Endometrial microvascular endothelial cells (primary cell): ENCODE results near the gene WARS2. TPM values are rescaled to one million over a fixed set of nuclear protein-coding genes. Genes with fewer than 3 reads are reported as not detected.

Experiments
- in situ Hi-C: cut with HindIII; loops from 2 replicates; pipeline ENCODE4 v1.10.0; 2017; ENCODE audit warnings: low sequenced_read_pairs, low pct_unique_long_range_greater_than_20kb; ENCODE audit errors: inconsistent ontology term
- total RNA-seq: library from RNA; depleted of rRNA; stranded (reverse); fragments of >200 nt; gene quantifications from one replicate; pipeline ENCODE4 v1.2.3, GENCODE V29; 2015; ENCODE audit errors: inconsistent ontology term

Gene WARS2
- total RNA-seq, 1 donor from 2014 or later, result 13.2 TPM

DNA sequence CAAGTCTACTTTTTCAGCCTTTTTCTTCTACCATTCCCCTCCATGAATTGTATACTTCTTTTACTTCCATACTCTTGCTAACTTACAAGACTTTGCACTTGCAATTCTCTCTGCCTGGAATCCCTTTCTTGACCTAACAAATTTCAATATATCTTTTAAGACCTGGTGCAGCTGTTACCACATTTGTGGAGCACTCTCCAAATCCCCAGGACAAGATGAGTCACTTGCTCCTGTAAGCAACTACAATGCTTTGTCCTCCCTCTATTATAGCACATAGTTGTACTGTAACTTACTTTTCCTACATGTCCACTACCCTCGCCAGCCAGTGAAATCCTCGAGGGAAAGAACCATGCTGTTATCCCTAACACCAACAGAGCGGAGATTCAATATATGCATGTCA is 43.1 kb downstream of the WARS2 start:
- in situ Hi-C loops, result no loop called here

DNA sequence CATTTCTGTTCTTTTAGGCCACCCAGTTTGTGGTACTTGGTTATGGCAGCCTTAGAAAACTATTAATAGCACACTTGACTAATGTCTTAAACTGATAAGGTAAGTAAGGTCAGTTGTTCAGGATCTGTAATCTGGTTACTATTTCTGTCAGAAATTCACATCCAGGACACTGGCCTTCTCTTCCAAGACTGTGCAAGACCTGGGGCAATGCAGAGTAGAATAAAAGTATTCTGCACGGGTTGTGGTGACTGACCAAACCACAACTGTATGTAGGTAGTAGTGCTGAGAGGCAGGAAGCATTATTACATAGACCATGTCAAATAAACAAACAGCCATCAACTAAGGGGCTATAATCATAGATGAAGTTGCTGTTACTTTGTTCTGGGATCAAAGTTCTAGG is 46.7 kb downstream of the WARS2 start:
- in situ Hi-C loops, result no loop called here

DNA sequence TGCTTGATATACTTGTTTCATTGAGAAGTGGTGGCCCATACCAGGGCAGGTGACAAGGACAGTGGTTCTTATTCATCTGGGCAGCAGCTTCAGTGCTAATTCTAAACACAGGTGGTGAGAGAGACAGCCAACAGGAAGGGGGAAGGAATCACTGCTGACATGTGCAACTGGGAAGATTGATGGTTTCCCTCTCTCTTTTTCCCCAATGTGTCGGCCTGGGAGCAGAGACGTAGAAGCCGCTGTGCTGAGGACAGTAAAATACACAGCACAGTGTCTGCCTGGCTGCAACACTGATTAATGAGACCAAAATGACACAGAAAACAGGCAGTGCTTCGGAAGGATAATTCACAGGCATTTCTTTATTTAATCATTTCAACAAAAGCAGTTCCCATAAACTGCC is 48.8 kb downstream of the WARS2 start:
- in situ Hi-C loops, result no loop called here

DNA sequence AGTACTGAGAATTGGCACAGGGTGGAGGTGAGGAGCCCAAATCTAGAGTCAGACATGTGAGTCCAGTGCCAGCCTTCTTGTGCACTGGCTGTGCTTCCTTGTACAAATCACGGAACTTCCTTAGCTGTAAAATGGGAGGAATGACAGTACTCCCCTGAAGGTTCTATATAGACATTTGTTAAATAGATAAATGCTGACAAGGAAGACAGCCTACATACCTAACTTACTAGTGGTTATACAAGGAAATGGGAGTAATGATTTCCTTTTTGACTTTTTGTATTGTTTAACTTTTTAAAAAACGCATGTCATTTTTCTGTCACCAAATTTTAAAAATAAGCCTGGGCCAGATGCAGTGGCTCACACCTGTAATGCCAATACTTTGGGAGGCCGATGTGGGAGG is 50.2 kb downstream of the WARS2 start:
- in situ Hi-C loops, result no loop called here

DNA sequence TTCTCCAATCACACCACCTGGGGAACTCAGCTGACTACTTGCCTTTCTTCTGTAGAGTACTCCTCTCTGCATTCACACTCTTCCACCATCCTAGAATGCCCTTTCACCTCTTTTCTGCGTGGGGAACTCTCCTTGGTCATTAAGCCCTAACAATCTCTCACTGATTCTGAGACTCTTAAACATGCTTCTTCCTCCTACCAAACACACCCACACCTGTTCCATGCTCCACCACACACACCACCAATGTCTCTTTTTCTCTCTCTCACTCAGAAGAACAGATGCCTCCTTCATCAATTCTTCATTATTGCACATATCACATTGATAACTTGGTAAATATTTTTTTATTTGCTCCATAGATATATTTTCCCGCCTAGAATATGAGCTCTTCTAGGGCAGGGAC is 53.6 kb downstream of the WARS2 start:
- in situ Hi-C loops, result no loop called here

DNA sequence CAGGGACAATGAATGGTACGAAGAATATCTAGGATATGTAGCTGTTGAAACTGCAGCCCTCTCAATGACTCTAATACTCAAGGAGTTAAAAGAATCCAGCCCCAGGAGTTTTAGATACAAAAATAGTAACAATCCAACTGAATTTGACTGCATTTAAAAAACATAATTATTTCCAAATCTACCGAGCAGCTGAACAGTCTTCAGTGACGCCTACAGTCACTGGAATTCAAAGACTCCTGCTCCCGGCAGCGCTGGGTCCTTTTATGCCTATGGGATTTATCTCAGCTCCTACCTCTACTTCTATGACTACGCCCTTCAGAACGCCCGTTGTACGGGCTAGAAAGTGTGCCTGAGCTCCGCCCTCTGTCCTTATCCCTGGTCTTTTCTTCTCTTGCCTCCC is 55.7 kb downstream of the WARS2 start:
- in situ Hi-C loops, result no loop called here

DNA sequence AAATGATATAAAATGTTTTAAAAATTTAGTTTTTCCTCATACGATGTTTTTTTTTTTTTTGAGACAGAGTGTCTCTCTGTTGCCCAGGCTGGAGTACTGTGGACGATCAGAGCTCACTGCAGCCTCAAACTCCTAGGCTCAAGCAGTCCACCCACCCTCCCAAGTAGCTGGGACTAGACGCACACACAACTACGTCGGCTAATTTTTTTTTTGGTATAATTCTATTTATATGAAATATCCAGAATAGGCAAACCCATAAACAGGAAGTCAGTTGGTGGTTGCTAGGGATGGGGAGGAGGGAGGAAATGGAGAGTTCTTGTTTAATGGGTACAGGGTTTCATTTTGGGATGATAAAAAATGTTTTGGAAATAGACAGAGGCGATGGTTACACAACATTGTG is 56.5 kb downstream of the WARS2 start:
- in situ Hi-C loops, result no loop called here

DNA sequence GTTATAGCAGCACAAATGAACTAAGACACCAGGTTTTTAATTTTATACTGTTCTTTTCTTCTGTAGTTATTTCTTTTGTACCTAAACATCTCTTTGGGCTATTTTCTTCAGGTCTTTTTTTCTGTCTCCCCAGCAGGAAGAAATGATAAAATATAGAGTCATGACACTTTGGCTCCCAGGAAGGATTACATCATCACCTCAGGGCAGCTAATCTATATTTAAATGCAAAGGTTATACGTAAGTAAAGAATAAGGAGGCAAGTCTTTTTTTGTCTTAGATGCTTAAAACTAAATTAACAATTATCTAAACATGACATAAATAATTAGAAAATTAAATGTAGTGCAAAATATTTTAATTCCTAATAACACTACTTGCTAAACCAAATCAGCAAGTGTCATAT is 57.0 kb downstream of the WARS2 start:
- in situ Hi-C loops, result no loop called here

DNA sequence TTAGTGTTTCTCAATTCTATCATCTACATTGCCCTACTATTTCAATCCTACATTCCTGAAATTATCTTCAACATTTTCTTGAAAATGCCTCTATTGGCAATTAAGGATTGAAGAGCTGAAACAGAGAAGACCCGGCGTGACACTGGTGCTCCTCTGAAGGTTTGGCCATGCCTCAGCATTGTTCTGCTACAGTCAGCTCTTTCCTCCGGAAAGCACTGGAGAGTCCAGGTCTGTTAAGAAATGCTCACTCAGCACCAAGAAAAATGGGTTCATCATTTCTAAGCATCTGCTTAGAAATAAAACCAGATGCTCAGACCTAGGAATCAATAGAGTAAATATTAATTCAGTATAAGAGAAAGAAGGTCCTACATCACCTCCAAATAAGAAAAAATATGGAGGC is 58.8 kb downstream of the WARS2 start:
- in situ Hi-C loops, result no loop called here

DNA sequence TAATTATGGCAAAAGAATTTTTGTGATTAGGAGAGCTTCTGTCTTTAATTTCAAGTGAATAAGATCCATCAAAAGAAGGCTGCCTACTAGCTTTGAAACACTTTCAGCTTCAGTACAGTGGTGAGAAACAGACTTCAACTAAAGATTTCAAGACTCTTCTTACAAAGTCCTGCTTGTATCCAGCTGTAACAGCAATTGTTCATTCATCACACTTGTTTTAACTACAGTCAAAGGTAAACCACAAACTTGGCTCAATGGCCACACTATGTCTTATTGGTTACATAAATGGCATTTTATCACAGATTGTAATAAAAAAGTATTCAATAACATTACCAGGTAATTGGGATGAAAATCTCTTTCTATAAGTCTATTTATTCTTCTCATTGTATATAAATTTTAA is 59.2 kb downstream of the WARS2 start:
- in situ Hi-C loops, result no loop called here

DNA sequence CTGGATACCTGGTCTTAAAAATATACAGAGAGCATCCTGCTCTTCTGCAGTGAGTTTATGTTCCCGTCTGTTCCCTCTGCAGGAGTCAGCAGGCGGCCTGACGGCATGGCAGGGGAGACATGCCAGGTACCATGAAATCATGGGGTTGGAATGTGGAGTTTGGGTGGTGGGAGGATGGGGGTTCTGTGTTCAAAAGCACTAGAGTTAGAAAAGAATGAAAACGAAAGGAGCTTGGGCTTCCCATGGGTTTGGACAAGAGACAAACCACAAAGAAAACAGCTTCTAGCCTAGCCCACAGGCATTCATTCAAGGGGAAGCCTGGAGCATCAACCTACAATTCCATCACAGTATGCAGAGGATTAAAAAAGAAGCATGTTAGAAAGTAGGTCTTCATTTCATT is 59.9 kb downstream of the WARS2 start:
- in situ Hi-C loops, result no loop called here

DNA sequence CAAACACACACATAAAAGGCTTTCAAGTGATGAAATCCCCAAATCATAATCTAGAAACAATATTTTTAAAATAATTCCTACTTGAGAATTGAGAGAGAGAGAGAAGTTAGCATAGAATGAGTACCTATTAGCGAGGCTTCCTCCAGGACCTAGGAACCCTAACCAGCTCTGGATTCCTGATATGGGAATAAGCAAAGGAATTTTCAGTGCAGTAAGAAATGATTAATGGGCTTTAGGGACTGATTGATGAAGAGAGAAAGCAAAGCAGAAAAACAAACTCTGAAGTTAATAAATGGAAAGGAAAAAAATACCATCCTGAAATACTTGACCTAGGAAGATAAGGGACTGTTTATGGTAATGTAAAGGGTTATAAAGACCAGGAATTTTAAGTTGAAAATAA is 60.6 kb downstream of the WARS2 start:
- in situ Hi-C loops, result no loop called here

DNA sequence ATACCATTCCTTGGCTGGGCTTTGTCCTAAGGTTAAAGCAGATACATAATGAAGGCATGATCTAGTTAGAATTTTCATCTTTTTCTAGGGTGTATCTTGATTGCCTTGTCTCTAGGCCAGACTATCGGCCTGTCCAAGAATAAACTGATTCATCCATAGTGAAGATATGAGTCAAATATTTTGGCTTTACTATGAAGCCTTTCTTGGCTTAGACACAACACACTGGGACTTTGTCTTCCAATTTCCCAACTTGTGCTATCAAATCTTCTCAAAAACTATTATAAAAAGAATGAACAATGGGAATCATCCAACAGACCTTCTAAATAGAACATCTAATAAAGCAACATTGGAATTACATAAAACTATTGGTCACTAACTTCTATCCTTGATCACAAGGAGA is 64.8 kb downstream of the WARS2 start:
- in situ Hi-C loops, result no loop called here

DNA sequence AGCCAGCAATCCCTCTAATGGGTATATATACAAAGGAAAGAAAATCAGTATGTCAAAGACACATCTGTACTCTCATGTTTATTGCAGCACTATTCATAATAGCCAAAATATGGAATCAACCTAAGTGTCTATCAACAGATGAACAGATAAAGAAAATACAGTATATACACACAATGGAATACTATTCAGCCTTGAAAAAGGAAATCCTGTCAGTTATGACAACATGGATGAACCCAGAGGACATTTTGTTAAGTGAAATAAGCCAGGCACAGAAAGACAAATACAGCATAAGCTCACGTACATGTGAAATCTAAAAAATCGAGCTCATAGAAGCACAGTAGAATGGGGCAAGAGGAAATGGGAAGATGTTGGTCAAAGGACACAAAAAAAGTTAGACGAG is 69.1 kb downstream of the WARS2 start:
- in situ Hi-C loops, result no loop called here

DNA sequence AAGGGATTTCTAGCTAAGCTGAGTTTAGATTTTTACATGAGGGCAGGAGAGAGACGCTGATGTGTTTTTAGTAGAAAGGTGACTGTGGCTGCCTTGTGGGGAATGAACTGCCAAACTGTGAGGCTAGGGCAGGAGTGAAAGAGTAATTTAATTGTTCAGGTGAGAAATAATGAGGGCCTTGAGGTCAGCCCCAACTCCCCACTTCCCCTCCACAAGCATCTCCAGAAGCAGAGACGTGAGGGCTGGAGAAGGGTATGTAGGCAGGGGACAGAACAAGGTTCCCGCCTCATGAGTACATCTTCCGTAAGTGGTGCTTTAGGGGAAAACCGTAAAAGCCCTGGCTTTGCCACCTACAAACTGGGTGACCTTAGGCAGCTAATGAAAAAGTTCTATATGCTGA is 70.8 kb downstream of the WARS2 start:
- in situ Hi-C loops, result no loop called here

DNA sequence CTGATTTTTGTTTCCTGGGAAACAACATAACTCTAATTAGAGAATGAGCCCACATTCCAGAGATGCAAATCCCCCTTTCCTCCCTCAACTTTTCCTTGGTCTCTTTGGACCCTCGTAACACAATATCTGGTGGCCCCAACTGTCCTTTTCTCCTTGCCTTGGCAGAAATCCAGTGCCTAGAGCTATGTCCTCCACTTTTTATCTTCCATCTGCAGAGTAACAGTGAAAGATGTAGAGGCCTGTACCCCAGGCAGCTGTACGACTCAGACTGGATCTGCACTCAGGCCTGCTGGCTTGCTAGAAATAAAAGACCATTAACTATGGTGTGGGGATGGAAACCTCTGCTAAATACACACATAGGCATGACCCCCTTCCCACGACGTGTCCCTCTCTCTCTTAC is 72.0 kb downstream of the WARS2 start:
- in situ Hi-C loops, result no loop called here

DNA sequence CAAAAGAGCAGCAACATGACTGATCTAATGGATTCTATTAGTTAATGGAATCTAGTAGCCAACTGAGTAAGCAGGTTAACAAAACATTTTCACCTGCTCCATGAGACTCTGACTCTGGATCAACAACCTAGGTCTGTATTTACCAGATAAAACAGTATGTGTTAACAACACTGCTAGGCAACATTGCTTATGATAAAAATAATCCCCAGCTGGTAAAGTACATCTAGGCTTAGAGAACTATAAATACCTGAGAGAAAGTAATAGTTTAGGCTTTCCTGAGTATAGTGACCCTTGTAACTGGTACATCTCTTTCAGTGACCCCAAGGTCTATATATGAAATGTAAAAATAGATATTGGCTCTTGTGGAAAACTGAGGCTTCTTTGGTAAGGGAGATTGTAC is 78.8 kb downstream of the WARS2 start:
- in situ Hi-C loops, result no loop called here

DNA sequence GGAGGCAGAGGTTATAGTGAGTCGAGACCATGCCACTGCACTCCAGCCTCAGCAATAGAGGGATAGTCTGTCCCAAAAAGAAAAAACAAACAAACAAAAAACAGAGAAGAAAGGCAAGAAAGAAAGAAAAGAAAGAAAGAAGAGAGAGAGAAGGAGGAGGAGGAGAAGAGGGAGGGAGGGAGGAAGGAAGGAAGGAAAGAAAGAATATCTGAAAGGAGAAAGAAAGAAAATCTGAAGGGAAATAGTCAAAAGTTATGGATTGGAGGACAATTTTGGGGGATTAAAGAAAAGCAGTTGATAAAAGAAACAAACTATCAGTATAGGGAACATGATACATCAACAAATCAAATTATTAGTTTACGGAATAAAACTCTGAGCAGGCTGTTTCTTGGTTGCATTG is 84.9 kb downstream of the WARS2 start:
- in situ Hi-C loops, result no loop called here

DNA sequence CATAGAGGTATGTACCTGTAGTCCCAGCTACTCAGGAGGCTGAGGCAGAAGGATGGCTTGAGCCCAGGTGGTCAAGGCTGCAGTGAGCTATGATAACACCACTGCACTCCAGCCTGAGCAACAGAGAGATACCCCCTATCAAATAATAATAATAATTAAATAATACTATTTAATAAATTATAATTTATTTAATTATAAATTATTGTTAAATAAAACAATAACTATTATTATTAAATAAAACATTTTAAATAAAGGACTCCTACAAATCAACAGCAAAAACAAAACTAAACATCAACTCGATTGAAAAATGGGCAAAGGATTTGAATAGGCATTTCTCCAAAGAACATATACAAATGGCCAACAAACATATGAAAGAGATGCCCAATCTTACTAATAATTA is 86.5 kb downstream of the WARS2 start:
- in situ Hi-C loops, result no loop called here

DNA sequence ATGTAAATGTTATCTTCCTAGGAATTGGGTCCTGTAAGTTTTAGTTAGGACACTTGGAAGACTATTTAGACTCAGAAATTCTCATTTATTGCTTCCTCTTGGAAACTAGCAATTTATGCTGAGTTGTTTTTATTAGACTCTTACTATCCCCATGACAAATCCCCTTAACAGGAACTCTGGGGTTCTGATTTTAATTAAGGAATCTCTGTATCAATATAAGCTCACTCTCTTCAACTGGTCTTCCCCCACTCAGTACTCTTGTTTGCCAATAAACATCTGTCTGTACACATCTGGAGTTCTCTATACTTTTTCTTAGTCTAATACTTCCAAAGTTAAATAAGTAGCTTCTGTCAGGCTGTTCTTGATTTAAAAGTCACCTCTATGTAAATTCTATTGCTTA is 88.2 kb downstream of the WARS2 start:
- in situ Hi-C loops, result no loop called here

DNA sequence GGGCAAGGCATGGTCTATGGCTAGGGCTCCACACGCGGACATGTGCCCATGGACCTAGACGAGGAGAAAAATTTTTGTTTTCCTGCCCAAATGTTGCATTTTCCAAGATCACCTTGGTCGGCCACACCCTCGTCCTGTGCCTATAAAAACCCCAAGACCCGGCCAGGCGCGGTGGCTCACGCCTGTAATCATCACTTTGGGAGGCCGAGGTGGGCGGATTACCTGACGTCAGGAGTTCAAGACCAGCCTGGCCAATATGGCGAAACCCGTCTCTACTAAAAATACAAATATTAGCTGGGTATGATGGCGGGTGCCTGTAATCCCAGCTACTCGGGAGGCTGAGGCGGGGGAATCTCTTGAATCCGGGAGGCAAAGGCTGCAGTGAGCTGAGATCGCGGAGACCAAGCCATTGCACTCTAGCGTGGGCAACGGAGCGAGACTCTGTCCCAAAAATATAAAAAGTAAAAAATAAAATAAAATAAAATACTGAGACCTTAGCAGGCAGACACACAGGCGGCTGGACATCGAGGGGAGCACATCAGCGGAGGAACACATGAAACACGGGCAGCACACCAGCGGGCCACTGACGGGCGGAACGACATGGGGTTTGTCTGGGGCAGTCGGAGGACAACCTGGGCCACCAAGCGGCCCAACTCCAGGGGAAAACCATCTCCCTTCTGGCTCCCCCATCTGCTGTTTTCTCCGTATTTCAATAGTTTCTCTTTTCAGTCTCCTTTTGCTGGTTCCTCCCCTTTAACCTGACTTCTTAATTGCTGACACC is 91.6 kb downstream of the WARS2 start:
- in situ Hi-C loops, result no loop called here
